ENCODE data around the gene RIBC2.

GRCh38 chr22:45420539-45420938 lies 7.0 kb downstream of the RIBC2 start:
- TF ChIP-seq CTCF (IDR thresholded peaks at IDR 0.05; ENCODE audit: low read depth, low read length, missing input control): no peak
- TF ChIP-seq RAD21 (IDR thresholded peaks at IDR 0.05): no peak
